Measurements from ENCODE around the gene TBL1XR1. TPM values are rescaled to one million over a fixed set of nuclear protein-coding genes. Genes with fewer than 3 reads are reported as not detected.

The TBL1XR1 gene
- total RNA-seq, 1 donor from 2014 or later: 243 TPM

DNA sequence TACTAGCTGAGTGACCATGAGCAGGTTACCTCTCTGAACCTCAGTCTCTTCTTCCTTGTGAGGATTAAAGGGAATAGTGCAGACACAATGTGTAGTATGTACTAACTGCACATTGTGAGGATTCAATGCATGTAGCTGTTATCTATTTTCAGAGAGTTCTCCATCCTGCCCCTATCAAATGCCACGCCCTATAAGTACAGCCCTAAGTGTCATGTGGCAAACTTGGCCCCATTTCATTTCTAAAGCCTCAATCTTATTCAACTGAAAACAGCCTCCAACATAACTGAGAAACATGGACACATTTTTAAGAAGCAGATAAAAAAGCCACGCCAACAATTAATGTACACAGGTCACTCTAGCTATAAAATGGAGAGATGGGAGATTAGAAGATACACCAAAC, 220.0 kb downstream of the TBL1XR1 start:
- Mint-ChIP-seq H3K27ac (no peak overlapping the region), H3K36me3 (peaks cover 11% of the 10 kb centered on the region), H3K27me3 (ENCODE audit: low read depth) (no peaks in the 10 kb centered on the region), H3K4me1 (peaks cover 5% of the 10 kb centered on the region), H3K4me3 (no peak overlapping the region), H3K9me3 (peaks cover 15% of the 10 kb centered on the region)
- TF ChIP-seq CTCF (IDR thresholded peaks at IDR 0.05; ENCODE audit: unreplicated experiment): no peak
- no peak for DNase-seq (ENCODE audit: low spot score in 2 of 2, unreplicated experiment in 2 of 2)

- DNase-seq (ENCODE audit: low spot score in 2 of 2, unreplicated experiment in 2 of 2): no peak
- Mint-ChIP-seq H3K4me1 (peaks cover 5% of the 10 kb centered on the region), H3K9me3 (peaks cover 8% of the 10 kb centered on the region), H3K4me3 (no peak overlapping the region), H3K27ac (no peak overlapping the region), H3K36me3 (peaks cover 4% of the 10 kb centered on the region), H3K27me3 (ENCODE audit: low read depth) (no peaks in the 10 kb centered on the region)
- TF ChIP-seq CTCF (IDR thresholded peaks at IDR 0.05; ENCODE audit: unreplicated experiment): no peak
Observed at GRCh38 chr3:176976586-176976985, 220.7 kb downstream of the TBL1XR1 start.

- Mint-ChIP-seq H3K9me3 (peaks cover 4% of the 10 kb centered on the region), H3K27me3 (ENCODE audit: low read depth) (no peaks in the 10 kb centered on the region), H3K4me3 (no peak overlapping the region), H3K27ac (no peak overlapping the region), H3K36me3 (no peaks in the 10 kb centered on the region), H3K4me1 (peaks cover 11% of the 10 kb centered on the region)
- TF ChIP-seq CTCF (IDR thresholded peaks at IDR 0.05; ENCODE audit: unreplicated experiment): no peak
- DNase-seq (ENCODE audit: low spot score in 2 of 2, unreplicated experiment in 2 of 2): no peak
Observed at GRCh38 chr3:176974279-176974678, 223.0 kb downstream of the TBL1XR1 start.

GRCh38 chr3:176971613-176972174, 225.6 kb downstream of the TBL1XR1 start:
- Mint-ChIP-seq H3K4me1 (peaks cover 34% of the 10 kb centered on the region), H3K27me3 (ENCODE audit: low read depth) (no peaks in the 10 kb centered on the region), H3K4me3 (no peak overlapping the region), H3K27ac (no peak overlapping the region), H3K9me3 (peaks cover 4% of the 10 kb centered on the region), H3K36me3 (no peaks in the 10 kb centered on the region)
- TF ChIP-seq CTCF (IDR thresholded peaks at IDR 0.05; ENCODE audit: unreplicated experiment): no peak
- no peak for DNase-seq (ENCODE audit: low spot score in 2 of 2, unreplicated experiment in 2 of 2)

GRCh38 chr3:176970770-176971169, 226.5 kb downstream of the TBL1XR1 start:
- no peak for TF ChIP-seq CTCF (IDR thresholded peaks at IDR 0.05; ENCODE audit: unreplicated experiment)
- H3K9me3 Mint-ChIP-seq: peaks cover 4% of the 10 kb centered on the region
- no peak overlapping the region for H3K4me3 Mint-ChIP-seq
- no peaks in the 10 kb centered on the region for H3K27me3 Mint-ChIP-seq (ENCODE audit: low read depth)
- DNase-seq (ENCODE audit: low spot score in 2 of 2, unreplicated experiment in 2 of 2): no peak
- peaks cover 39% of the 10 kb centered on the region for H3K4me1 Mint-ChIP-seq
- H3K36me3 Mint-ChIP-seq: no peaks in the 10 kb centered on the region
- no peak overlapping the region for H3K27ac Mint-ChIP-seq

- no peak overlapping the region for H3K4me3 Mint-ChIP-seq
Observed at GRCh38 chr3:176969506-176969905, 227.8 kb downstream of the TBL1XR1 start.

More at GRCh38 chr3:176969506-176969905, 227.8 kb downstream of the TBL1XR1 start:
- H3K4me1 Mint-ChIP-seq: peaks cover 48% of the 10 kb centered on the region
- H3K27ac Mint-ChIP-seq: peak overlapping the region; percentile 97
- peaks cover 4% of the 10 kb centered on the region for H3K9me3 Mint-ChIP-seq
- no peaks in the 10 kb centered on the region for H3K27me3 Mint-ChIP-seq (ENCODE audit: low read depth)
- no peak for TF ChIP-seq CTCF (IDR thresholded peaks at IDR 0.05; ENCODE audit: unreplicated experiment)
- no peaks in the 10 kb centered on the region for H3K36me3 Mint-ChIP-seq
- no peak for DNase-seq (ENCODE audit: low spot score in 2 of 2, unreplicated experiment in 2 of 2)

All from mesothelial cell of epicardium (in vitro differentiated cells).